Keratinocyte (primary cell): ENCODE measurements around the gene RELB. TPM values are rescaled to one million over a fixed set of nuclear protein-coding genes. Genes with fewer than 3 reads are reported as not detected.

Experiments
- DNase-seq: peaks from one replicate; pipeline ENCODE4 v3.0.0-alpha.2; 2011; ENCODE audit warnings: low read depth, missing footprints, low spot score
- FAIRE-seq: peaks from 2 replicates; lab custom pipeline; 2011; peaks lifted over from hg19 to GRCh38; lab: Jason Lieb, UNC
- H2AFZ ChIP-seq: 2 replicates; pipeline ENCODE4 v1.6.0; 2012; ENCODE audit warnings: low read length, control low read depth, inconsistent platforms; ENCODE audit not compliant: control insufficient read depth
- H3K27ac ChIP-seq: 2 replicates; pipeline ENCODE4 v1.5.1; 2011; ENCODE audit warnings: low read length; ENCODE audit not compliant: control insufficient read depth, insufficient read depth
- H3K27me3 ChIP-seq: 3 replicates; pipeline ENCODE4 v1.6.0; 2011; ENCODE audit warnings: low read length; ENCODE audit not compliant: control insufficient read depth, insufficient read depth; ENCODE audit errors: extremely low read depth
- H3K36me3 ChIP-seq, 2 experiments: 2 replicates in 1 of 2; 3 replicates in 1 of 2; pipeline ENCODE4 v1.5.1; 2011; ENCODE audit warnings: low read length in 2 of 2, mild to moderate bottlenecking in 1 of 2; ENCODE audit not compliant: control insufficient read depth in 2 of 2, insufficient read depth in 2 of 2; ENCODE audit errors: extremely low read depth in 1 of 2
- H3K4me1 ChIP-seq: 3 replicates; pipeline ENCODE4 v1.5.1; 2011; ENCODE audit warnings: low read length; ENCODE audit not compliant: control insufficient read depth, insufficient read depth; ENCODE audit errors: extremely low read depth
- H3K4me2 ChIP-seq: 3 replicates; pipeline ENCODE4 v1.6.0; 2011; ENCODE audit warnings: low read depth, low read length; ENCODE audit not compliant: control insufficient read depth, insufficient read depth; ENCODE audit errors: extremely low read depth
- H3K4me3 ChIP-seq, 3 experiments: fragments of 200-600 bp in 1 of 3; sonication (generic) in 1 of 3; 2 replicates in 2 of 3; 3 replicates in 1 of 3; pipeline ENCODE4 v1.5.1; 2011 to 2016; ENCODE audit warnings: low read length in 3 of 3, mild to moderate bottlenecking in 3 of 3, control low read depth in 2 of 3, inconsistent platforms in 1 of 3, low read depth in 1 of 3, mixed read lengths in 1 of 3, mixed run types in 1 of 3, moderate library complexity in 1 of 3; ENCODE audit not compliant: control insufficient read depth in 2 of 3, insufficient read depth in 2 of 3; ENCODE audit errors: extremely low read depth in 1 of 3
- H3K79me2 ChIP-seq: 2 replicates; pipeline ENCODE4 v1.6.0; 2012; ENCODE audit warnings: low read length; ENCODE audit not compliant: control insufficient read depth, insufficient read depth
- H3K9ac ChIP-seq: 3 replicates; pipeline ENCODE4 v1.6.0; 2011; ENCODE audit warnings: low read length; ENCODE audit not compliant: control insufficient read depth, insufficient read depth; ENCODE audit errors: extremely low read depth
- H3K9me1 ChIP-seq: 3 replicates; pipeline ENCODE4 v1.6.0; 2011; ENCODE audit warnings: low read length; ENCODE audit not compliant: control insufficient read depth, insufficient read depth; ENCODE audit errors: extremely low read depth
- H3K9me3 ChIP-seq: 2 replicates; pipeline ENCODE4 v1.5.1; 2012; ENCODE audit warnings: low read depth, low read length; ENCODE audit not compliant: control insufficient read depth
- H4K20me1 ChIP-seq: 3 replicates; pipeline ENCODE4 v1.6.0; 2011; ENCODE audit warnings: low read length; ENCODE audit not compliant: control insufficient read depth, insufficient read depth; ENCODE audit errors: extremely low read depth
- EZH2 ChIP-seq: IDR thresholded peaks from one replicate; pipeline ENCODE4 v1.6.1; 2012; ENCODE audit warnings: inconsistent platforms, mild to moderate bottlenecking, low read length, moderate library complexity
- dilution Hi-C: fragments of 300-500 bp; cut with MboI; formaldehyde crosslinking; loops from one replicate; pipeline ENCODE4 v1.7.0; 2020; ENCODE audit warnings: low sequenced_read_pairs; ENCODE audit not compliant: extremely low pct_ligation_motif_present
- polyA minus RNA-seq, 3 experiments: library from RNA; depleted of rRNA, polyadenylated mRNA; stranded (reverse); fragments of >200 nt; gene quantifications; 1 replicate in 1 of 3; 2 replicates in 1 of 3; 3 replicates in 1 of 3; pipeline ENCODE4 v1.2.3, GENCODE V29; 2011
- polyA plus RNA-seq, 5 experiments: library from polyadenylated mRNA; depleted of rRNA in 3 of 5; stranded (reverse) in 3 of 5; stranded (forward) in 1 of 5; unstranded in 1 of 5; fragments of >200 nt; gene quantifications; 1 replicate in 1 of 5; 2 replicates in 3 of 5; 3 replicates in 1 of 5; pipeline versions ENCODE4 v1.2.1 to v1.2.3, GENCODE V29; 2011 to 2012; ENCODE audit warnings: missing spikeins in 2 of 5, low read depth in 1 of 5, low replicate concordance in 1 of 5
- TF ChIP-seq, protein P1 (sequence below), 3 experiments: IDR thresholded peaks in 1 of 3; conservative IDR thresholded peaks in 1 of 3; optimal IDR thresholded peaks in 1 of 3; 2 replicates in 2 of 3; 3 replicates in 1 of 3; pipeline versions ENCODE3 to v1.5.1; 2011; ENCODE audit warnings: low read length in 3 of 3, mild to moderate bottlenecking in 3 of 3, moderate library complexity in 2 of 3, control low read depth in 1 of 3, inconsistent platforms in 1 of 3; ENCODE audit not compliant: insufficient read depth in 2 of 3; ENCODE audit errors: extremely low read depth in 1 of 3

The RELB gene, protein sequence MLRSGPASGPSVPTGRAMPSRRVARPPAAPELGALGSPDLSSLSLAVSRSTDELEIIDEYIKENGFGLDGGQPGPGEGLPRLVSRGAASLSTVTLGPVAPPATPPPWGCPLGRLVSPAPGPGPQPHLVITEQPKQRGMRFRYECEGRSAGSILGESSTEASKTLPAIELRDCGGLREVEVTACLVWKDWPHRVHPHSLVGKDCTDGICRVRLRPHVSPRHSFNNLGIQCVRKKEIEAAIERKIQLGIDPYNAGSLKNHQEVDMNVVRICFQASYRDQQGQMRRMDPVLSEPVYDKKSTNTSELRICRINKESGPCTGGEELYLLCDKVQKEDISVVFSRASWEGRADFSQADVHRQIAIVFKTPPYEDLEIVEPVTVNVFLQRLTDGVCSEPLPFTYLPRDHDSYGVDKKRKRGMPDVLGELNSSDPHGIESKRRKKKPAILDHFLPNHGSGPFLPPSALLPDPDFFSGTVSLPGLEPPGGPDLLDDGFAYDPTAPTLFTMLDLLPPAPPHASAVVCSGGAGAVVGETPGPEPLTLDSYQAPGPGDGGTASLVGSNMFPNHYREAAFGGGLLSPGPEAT
- 3.6 to 7.3 TPM (median 4.5 TPM) in 3 replicates for polyA plus RNA-seq
- polyA plus RNA-seq (2011; ENCODE audit: low read depth), result 3.0 TPM
- polyA plus RNA-seq (2011; cell fraction: cytosol; rRNA removed), result 4.3 and 9.4 TPM in 2 replicates
- polyA plus RNA-seq (2011; cell fraction: nucleus; rRNA removed), result 5.5 and 8.3 TPM in 2 replicates
- polyA plus RNA-seq (2012; ENCODE audit: low replicate concordance), result 7.7 and 10.2 TPM in 2 replicates
- 3.4 to 7.1 TPM (median 4.6 TPM) in 3 replicates for polyA minus RNA-seq
- polyA minus RNA-seq (2011; cell fraction: cytosol; rRNA and poly(A)+ RNA removed), result 19.0 TPM
- polyA minus RNA-seq (2011; cell fraction: nucleus; rRNA and poly(A)+ RNA removed), result 4.9 and 5.5 TPM in 2 replicates

DNA sequence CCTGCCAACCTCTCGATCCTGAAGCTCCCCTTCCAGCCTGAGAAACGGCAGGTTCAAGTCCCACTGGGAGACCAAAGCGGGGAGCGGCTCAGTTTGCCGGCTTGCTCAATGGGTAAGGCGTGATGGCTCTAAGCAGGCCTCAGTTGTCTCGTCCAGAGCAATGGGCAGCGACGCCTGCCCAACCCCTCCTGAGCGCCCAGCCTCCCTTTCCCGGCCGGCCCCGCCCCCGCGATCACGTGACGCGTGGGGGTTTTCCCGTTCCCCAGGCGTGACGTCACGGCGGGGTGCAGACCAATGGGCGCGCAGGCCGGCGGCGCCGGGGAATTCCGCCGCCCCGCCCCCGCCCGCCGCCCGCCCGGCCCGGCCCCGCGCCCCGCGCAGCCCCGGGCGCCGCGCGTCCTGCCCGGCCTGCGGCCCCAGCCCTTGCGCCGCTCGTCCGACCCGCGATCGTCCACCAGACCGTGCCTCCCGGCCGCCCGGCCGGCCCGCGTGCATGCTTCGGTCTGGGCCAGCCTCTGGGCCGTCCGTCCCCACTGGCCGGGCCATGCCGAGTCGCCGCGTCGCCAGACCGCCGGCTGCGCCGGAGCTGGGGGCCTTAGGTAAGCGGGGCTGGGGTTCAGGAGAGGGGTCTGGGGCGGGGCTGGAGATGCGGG, at the start of gene RELB:
TSS of gene RELB (plus strand) at position 378 of the 653 bp plus-strand sequence. CDS start at position 494, 116 bp downstream.
- Histone ChIP-seq H3K4me3 (peak within 1 kb of the TSS; percentile 69 to 83 (median 70)), H3K4me1 (peaks cover 7% of the 10 kb centered on the region), H3K4me2 (peak within 1 kb of the TSS; percentile 60), H3K27me3 (no peaks in the 10 kb centered on the region), H3K9ac (peak within 1 kb of the TSS; percentile 91), H2AFZ (peak within 1 kb of the TSS; percentile 70), H3K79me2 (no peaks in the 10 kb centered on the region), H3K9me3 (no peaks in the 10 kb centered on the region), H3K27ac (peak within 1 kb of the TSS; percentile 88), H4K20me1 (no peaks in the 10 kb centered on the region), H3K36me3 (no peaks in the 10 kb centered on the region), H3K9me1 (no peaks in the 10 kb centered on the region)
- FAIRE-seq (no peak), DNase-seq (peak; percentile 32)
- dilution Hi-C loops, result no loop called here
- TF ChIP-seq EZH2, result no peak
- TF ChIP-seq, protein P1, sequence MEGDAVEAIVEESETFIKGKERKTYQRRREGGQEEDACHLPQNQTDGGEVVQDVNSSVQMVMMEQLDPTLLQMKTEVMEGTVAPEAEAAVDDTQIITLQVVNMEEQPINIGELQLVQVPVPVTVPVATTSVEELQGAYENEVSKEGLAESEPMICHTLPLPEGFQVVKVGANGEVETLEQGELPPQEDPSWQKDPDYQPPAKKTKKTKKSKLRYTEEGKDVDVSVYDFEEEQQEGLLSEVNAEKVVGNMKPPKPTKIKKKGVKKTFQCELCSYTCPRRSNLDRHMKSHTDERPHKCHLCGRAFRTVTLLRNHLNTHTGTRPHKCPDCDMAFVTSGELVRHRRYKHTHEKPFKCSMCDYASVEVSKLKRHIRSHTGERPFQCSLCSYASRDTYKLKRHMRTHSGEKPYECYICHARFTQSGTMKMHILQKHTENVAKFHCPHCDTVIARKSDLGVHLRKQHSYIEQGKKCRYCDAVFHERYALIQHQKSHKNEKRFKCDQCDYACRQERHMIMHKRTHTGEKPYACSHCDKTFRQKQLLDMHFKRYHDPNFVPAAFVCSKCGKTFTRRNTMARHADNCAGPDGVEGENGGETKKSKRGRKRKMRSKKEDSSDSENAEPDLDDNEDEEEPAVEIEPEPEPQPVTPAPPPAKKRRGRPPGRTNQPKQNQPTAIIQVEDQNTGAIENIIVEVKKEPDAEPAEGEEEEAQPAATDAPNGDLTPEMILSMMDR (optimal IDR thresholded peaks at IDR 0.05 in 1 of 3, IDR thresholded peaks at IDR 0.05 in 1 of 3, conservative IDR thresholded peaks at IDR 0.05 in 1 of 3; ENCODE audit: extremely low read depth in 1 of 3, insufficient read depth in 2 of 3, low read length in 3 of 3), result no peak

DNA sequence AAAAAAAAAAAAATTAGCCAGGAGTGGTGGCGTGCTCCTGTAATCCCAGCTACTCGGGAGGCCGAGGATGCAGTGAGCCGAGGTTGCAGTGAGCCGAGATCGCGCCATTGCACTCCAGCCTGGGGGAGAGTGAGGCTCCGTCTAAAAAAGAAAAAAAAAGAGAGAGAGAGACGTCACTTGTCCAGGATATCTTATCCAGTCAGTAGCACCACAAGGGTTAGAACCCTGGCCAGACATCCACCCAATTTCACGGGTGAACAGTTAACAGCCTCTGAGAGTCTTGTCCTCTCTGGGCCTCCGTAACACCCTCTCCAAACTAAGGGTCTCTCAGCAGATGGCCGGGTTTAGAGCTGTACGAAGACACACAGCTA, 47.0 kb upstream of the RELB start:
- no peaks in the 10 kb centered on the region for H3K9me1 ChIP-seq
- dilution Hi-C loops, result no loop called here
- TF ChIP-seq EZH2, result no peak
- TF ChIP-seq, protein P1 (optimal IDR thresholded peaks at IDR 0.05 in 1 of 3, IDR thresholded peaks at IDR 0.05 in 1 of 3, conservative IDR thresholded peaks at IDR 0.05 in 1 of 3; ENCODE audit: extremely low read depth in 1 of 3, insufficient read depth in 2 of 3, low read length in 3 of 3), result no peak

More for the DNA sequence above, 47.0 kb upstream of the RELB start:
- H2AFZ ChIP-seq, result peak overlapping the region; percentile 100
- H3K4me2 ChIP-seq, result peak overlapping the region; percentile 92
- peak overlapping the region; percentile 99 for H3K9ac ChIP-seq
- FAIRE-seq, result no peak
- DNase-seq, result no peak
- H3K9me3 ChIP-seq, result no peaks in the 10 kb centered on the region
- peak overlapping the region; percentile 99 for H3K27ac ChIP-seq
- peaks cover 23% of the 10 kb centered on the region for H3K4me1 ChIP-seq
- peaks cover 3 to 10% of the 10 kb centered on the region in 2 experiments for H3K36me3 ChIP-seq
- peaks cover 43% of the 10 kb centered on the region for H3K79me2 ChIP-seq
- peak overlapping the region; percentile 77 to 100 (median 96) for H3K4me3 ChIP-seq
- no peaks in the 10 kb centered on the region for H3K27me3 ChIP-seq
- peaks cover 6% of the 10 kb centered on the region for H4K20me1 ChIP-seq
